HCT116 (cell line): ENCODE results near the gene PDLIM4. TPM values are rescaled to one million over a fixed set of nuclear protein-coding genes. Genes with fewer than 3 reads are reported as not detected.

Experiments
- ATAC-seq: fragments of 200-7000 bp; cut with Tn5 transposase; 2 replicates; pipeline ENCODE4 v1.9.1; 2020; ENCODE audit warnings: mild to moderate bottlenecking, moderate library complexity
- BruUV-seq: library from RNA; stranded (reverse); fragments of 400-500 nt; replicated peaks from 2 replicates; lab custom pipeline; 2021; lab: Mats Ljungman, UMichigan
- CTCF ChIA-PET: fragments of 300-600 bp; sonication (Branson Sonifier 250); formaldehyde crosslinking; loops from one replicate; lab custom pipeline; 2021; ENCODE audit warnings: antibody characterized with exemption; lab: Charles Lee
- POLR2A ChIA-PET: fragments of 300-600, 350-600 bp; sonication (Branson Sonifier 250); formaldehyde crosslinking; loops from one replicate; lab custom pipeline; 2021; ENCODE audit warnings: antibody characterized with exemption; lab: Charles Lee
- RAD21 ChIA-PET, 2 experiments: fragments of 300-600 bp; sonication (Branson Sonifier 250); formaldehyde crosslinking; loops; one replicate each; lab custom pipeline; 2023; ENCODE audit warnings: low total read pairs in 2 of 2; ENCODE audit not compliant: uncharacterized antibody in 2 of 2, unreplicated experiment in 2 of 2, low non-redundant PET in 1 of 2; lab: Charles Lee
- DNase-seq: peaks from one replicate; pipeline ENCODE4 v3.0.0-alpha.2; 2010; ENCODE audit warnings: low read depth, low spot score
- H2AFZ ChIP-seq: fragments of 200-600 bp; shearing (Covaris generic), sonication (generic); 2 replicates; pipeline ENCODE4 v1.6.1; 2017; ENCODE audit warnings: low read depth, mixed run types, mixed read lengths, antibody characterized with exemption, low read length; ENCODE audit not compliant: poor library complexity, severe bottlenecking
- H3K27ac ChIP-seq: 2 replicates; pipeline ENCODE4 v1.5.1; 2012; ENCODE audit warnings: low read depth, low read length
- H3K27me3 ChIP-seq: fragments of 200-600 bp; sonication (generic); 2 replicates; pipeline ENCODE4 v1.6.1; 2016; ENCODE audit warnings: mixed run types, low read length, mixed read lengths; ENCODE audit not compliant: insufficient read depth
- H3K36me3 ChIP-seq, 2 experiments: fragments of 200-500 bp in 1 of 2; fragments of 200-600 bp in 1 of 2; sonication (Bioruptor generic) in 1 of 2; sonication (generic) in 1 of 2; 2 replicates each; pipeline versions ENCODE4 v1.5.1 to v1.6.1; 2014 to 2016; ENCODE audit warnings: low read length in 2 of 2, inconsistent platforms in 1 of 2, mixed read lengths in 1 of 2, mixed run types in 1 of 2; ENCODE audit not compliant: insufficient read depth in 2 of 2, control insufficient read depth in 1 of 2
- H3K4me1 ChIP-seq, 2 experiments: fragments of 200-600 bp in 1 of 2; sonication (generic) in 1 of 2; 2 replicates each; pipeline versions ENCODE4 v1.5.1 to v1.6.1; 2012 to 2017; ENCODE audit warnings: low read length in 2 of 2, inconsistent platforms in 1 of 2, mild to moderate bottlenecking in 1 of 2, mixed read lengths in 1 of 2, mixed run types in 1 of 2, moderate library complexity in 1 of 2; ENCODE audit not compliant: insufficient read depth in 2 of 2, control insufficient read depth in 1 of 2
- H3K4me2 ChIP-seq: fragments of 200-600 bp; sonication (generic); 2 replicates; pipeline ENCODE4 v1.6.1; 2017; ENCODE audit warnings: mixed run types, low read length, mixed read lengths
- H3K4me3 ChIP-seq, 2 experiments: fragments of 200-600 bp in 1 of 2; sonication (generic) in 1 of 2; replicated peaks in 1 of 2; 2 replicates each; pipeline ENCODE4 v1.5.1; 2011 to 2016; ENCODE audit warnings: low read length in 2 of 2, control low read depth in 1 of 2, low read depth in 1 of 2, mild to moderate bottlenecking in 1 of 2, mixed read lengths in 1 of 2, mixed run types in 1 of 2
- H3K79me2 ChIP-seq: fragments of 200-600 bp; sonication (generic); 2 replicates; pipeline ENCODE4 v1.6.1; 2017; ENCODE audit warnings: mild to moderate bottlenecking, mixed run types, low read length, moderate library complexity, mixed read lengths; ENCODE audit not compliant: insufficient read depth
- H3K9ac ChIP-seq: fragments of 200-600 bp; sonication (generic); 2 replicates; pipeline ENCODE4 v1.6.1; 2016; ENCODE audit warnings: low read length, mixed read lengths
- H3K9me2 ChIP-seq: fragments of 200-600 bp; sonication (generic), shearing (Covaris generic); 2 replicates; pipeline ENCODE4 v1.6.1; 2017; ENCODE audit warnings: mixed run types, mild to moderate bottlenecking, moderate library complexity; ENCODE audit not compliant: insufficient read depth
- H3K9me3 ChIP-seq, 2 experiments: fragments of 200-500 bp in 1 of 2; fragments of 200-600 bp in 1 of 2; sonication (Bioruptor generic) in 1 of 2; sonication (generic) in 1 of 2; 2 replicates each; pipeline ENCODE4 v1.6.1; 2014 to 2017; ENCODE audit warnings: low read length in 2 of 2, mixed read lengths in 2 of 2, inconsistent platforms in 1 of 2, low read depth in 1 of 2, mild to moderate bottlenecking in 1 of 2, mixed run types in 1 of 2, moderate library complexity in 1 of 2; ENCODE audit not compliant: control insufficient read depth in 1 of 2, insufficient read depth in 1 of 2
- H4K20me1 ChIP-seq: fragments of 200-600 bp; sonication (generic), shearing (Covaris generic); 2 replicates; pipeline ENCODE4 v1.6.1; 2017; ENCODE audit warnings: mixed run types, mild to moderate bottlenecking, moderate library complexity; ENCODE audit not compliant: insufficient read depth
- CEBPB ChIP-seq: IDR thresholded peaks from 2 replicates; pipeline ENCODE4 v1.6.1; 2012; ENCODE audit warnings: low read depth
- ELF1 ChIP-seq: IDR thresholded peaks from 2 replicates; pipeline ENCODE4 v1.6.1; 2012; ENCODE audit warnings: low read depth, borderline replicate concordance
- POLR2A ChIP-seq: IDR thresholded peaks from 2 replicates; pipeline ENCODE4 v1.7.0; 2011; ENCODE audit warnings: borderline replicate concordance; ENCODE audit not compliant: insufficient read depth, insufficient read length; ENCODE audit errors: extremely low read depth
- POLR2AphosphoS5 ChIP-seq: IDR thresholded peaks from 2 replicates; pipeline ENCODE4 v1.6.1; 2011; ENCODE audit warnings: mild to moderate bottlenecking, low read depth, low read length, moderate library complexity
- SIN3A ChIP-seq: IDR thresholded peaks from 2 replicates; pipeline ENCODE4 v1.6.1; 2012; ENCODE audit warnings: low read depth
- SP1 ChIP-seq: IDR thresholded peaks from 2 replicates; pipeline ENCODE4 v1.6.1; 2012; ENCODE audit warnings: low read depth
- SRF ChIP-seq: IDR thresholded peaks from 2 replicates; pipeline ENCODE4 v1.6.1; 2012; ENCODE audit warnings: low read depth
- YY1 ChIP-seq: IDR thresholded peaks from 2 replicates; pipeline ENCODE4 v1.6.1; 2011; ENCODE audit warnings: low read length, low read depth, moderate library complexity, mild to moderate bottlenecking; ENCODE audit not compliant: insufficient replicate concordance; ENCODE audit errors: extremely low read depth
- ZBTB33 ChIP-seq: IDR thresholded peaks from 2 replicates; pipeline ENCODE4 v1.6.1; 2011; ENCODE audit warnings: mild to moderate bottlenecking, low read length, moderate library complexity; ENCODE audit not compliant: insufficient replicate concordance; ENCODE audit errors: extremely low read depth
- intact Hi-C: fragments of 100-400 bp; cut with micrococcal nuclease; formaldehyde crosslinking; loops from 2 replicates; pipeline ENCODE4 v1.10.0; 2022
- total RNA-seq: library from RNA; stranded (reverse); gene quantifications from one replicate; pipeline ENCODE4 v1.2.1, GENCODE V29; 2021; ENCODE audit not compliant: unreplicated experiment
- TF ChIP-seq, protein P1 (sequence below): IDR thresholded peaks from 2 replicates; pipeline ENCODE4 v1.6.1; 2012; ENCODE audit warnings: low read depth

PDLIM4 gene
- total RNA-seq, 1 experiment from 2014 or later, result not detected

DNA sequence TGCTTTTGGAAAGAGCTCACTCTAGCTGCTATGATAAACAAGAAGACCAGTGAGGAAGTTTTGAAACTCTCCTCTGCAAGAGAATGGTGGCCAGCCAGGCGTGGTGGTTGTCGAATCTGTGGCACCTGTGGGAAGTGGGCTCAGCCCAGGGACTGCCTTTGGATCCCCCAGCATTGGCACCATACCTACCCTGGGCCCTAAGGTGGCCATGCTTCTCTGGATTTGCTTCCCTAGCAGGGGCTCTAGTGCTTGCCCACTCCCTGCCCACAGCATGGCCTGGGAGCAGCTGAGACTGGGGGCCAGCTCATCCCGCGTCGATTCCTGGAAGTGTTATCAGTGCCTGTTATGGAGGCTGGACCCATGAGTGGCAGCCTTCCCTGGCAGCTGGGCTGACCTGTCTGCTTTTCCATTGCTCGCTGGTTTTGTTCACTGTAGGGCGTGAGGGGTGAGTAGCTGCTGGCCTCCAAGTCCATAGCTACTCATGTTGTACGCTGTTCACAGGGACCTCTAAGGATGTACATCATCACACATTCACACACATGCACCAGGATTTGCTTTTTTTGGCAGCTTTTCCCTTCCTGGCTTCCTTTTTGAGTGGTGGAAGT, 39.0 kb downstream of the PDLIM4 start:
- POLR2A ChIA-PET, result no interaction called here
- H3K36me3 ChIP-seq, result no peaks in the 10 kb centered on the region
- CTCF ChIA-PET, result interaction anchor here (1.2 kb wide), 1 partner anchor 58 kb away, joined by 3 read pairs; no protein-coding TSS in a partner anchor
- H3K27me3 ChIP-seq, result no peaks in the 10 kb centered on the region
- H3K9ac ChIP-seq, result no peak overlapping the region
- DNase-seq, result no peak
- no peak overlapping the region for H2AFZ ChIP-seq
- RAD21 ChIA-PET, result no interaction called here
- intact Hi-C loops, result loop anchor here (10.0 kb wide), 1 partner anchor 198 kb away; the partner anchor contains the start of gene IRF1
- no peaks in the 10 kb centered on the region for H3K79me2 ChIP-seq
- H3K9me2 ChIP-seq, result no peaks in the 10 kb centered on the region
- TSS peak; percentile 24 for BruUV-seq
- no peak overlapping the region for H3K4me3 ChIP-seq
- no peak overlapping the region for H3K27ac ChIP-seq
- TF ChIP-seq CEBPB (no peak), POLR2A (no peak), POLR2AphosphoS5 (no peak), SP1 (no peak), YY1 (no peak), SRF (no peak), SIN3A (no peak), ELF1 (no peak), ZBTB33 (no peak)
- TF ChIP-seq, protein P1, sequence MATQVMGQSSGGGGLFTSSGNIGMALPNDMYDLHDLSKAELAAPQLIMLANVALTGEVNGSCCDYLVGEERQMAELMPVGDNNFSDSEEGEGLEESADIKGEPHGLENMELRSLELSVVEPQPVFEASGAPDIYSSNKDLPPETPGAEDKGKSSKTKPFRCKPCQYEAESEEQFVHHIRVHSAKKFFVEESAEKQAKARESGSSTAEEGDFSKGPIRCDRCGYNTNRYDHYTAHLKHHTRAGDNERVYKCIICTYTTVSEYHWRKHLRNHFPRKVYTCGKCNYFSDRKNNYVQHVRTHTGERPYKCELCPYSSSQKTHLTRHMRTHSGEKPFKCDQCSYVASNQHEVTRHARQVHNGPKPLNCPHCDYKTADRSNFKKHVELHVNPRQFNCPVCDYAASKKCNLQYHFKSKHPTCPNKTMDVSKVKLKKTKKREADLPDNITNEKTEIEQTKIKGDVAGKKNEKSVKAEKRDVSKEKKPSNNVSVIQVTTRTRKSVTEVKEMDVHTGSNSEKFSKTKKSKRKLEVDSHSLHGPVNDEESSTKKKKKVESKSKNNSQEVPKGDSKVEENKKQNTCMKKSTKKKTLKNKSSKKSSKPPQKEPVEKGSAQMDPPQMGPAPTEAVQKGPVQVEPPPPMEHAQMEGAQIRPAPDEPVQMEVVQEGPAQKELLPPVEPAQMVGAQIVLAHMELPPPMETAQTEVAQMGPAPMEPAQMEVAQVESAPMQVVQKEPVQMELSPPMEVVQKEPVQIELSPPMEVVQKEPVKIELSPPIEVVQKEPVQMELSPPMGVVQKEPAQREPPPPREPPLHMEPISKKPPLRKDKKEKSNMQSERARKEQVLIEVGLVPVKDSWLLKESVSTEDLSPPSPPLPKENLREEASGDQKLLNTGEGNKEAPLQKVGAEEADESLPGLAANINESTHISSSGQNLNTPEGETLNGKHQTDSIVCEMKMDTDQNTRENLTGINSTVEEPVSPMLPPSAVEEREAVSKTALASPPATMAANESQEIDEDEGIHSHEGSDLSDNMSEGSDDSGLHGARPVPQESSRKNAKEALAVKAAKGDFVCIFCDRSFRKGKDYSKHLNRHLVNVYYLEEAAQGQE, result no peak
- H4K20me1 ChIP-seq, result no peaks in the 10 kb centered on the region
- no peaks in the 10 kb centered on the region for H3K9me3 ChIP-seq
- ATAC-seq, result no peak
- H3K4me1 ChIP-seq, result peaks cover 14 to 37% of the 10 kb centered on the region in 2 experiments
- H3K4me2 ChIP-seq, result no peak overlapping the region
